ENCODE data around the gene VAT1L. TPM values are rescaled to one million over a fixed set of nuclear protein-coding genes. Genes with fewer than 3 reads are reported as not detected.

The VAT1L gene
- total and polyA plus RNA-seq, 2 experiments from 2014 or later: 6.2 TPM

DNA sequence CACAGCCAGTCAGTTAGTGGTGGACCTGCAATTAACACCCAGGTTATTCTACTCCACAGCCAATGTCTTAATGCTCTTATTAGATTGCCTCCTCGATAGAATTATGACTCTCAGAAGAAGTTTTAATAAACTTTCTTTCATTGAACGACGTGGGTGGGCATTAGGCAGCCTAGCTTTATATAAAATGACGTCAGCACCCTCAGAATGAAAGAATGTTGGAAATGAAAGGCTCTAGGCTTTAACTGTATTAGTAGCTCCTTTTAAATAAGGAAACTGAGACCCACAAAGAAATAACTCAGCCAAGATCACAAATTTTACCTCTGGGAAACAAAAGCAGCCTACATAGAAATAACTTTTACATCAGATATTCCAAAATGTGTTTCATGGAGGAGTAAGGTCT, 142.7 kb downstream of the VAT1L start:
- H3K27ac ChIP-seq: no peak overlapping the region
- no peak overlapping the region for H2AFZ ChIP-seq
- DNase-seq: no peak
- H3F3A ChIP-seq (ENCODE audit: insufficient read depth): no peaks in the 10 kb centered on the region
- H3K79me2 ChIP-seq (ENCODE audit: insufficient read depth): no peaks in the 10 kb centered on the region
- in situ Hi-C loops (cut with MboI): no loop called here
- no peak overlapping the region for H3K9ac ChIP-seq
- TF ChIP-seq EZH2 (IDR thresholded peaks at IDR 0.05; ENCODE audit: insufficient read depth, poor library complexity, severe bottlenecking): no peak
- TF ChIP-seq EZH2phosphoT487 (IDR thresholded peaks at IDR 0.05; ENCODE audit: insufficient read depth, low read depth): no peak
- H3K9me2 ChIP-seq (ENCODE audit: insufficient read depth): no peaks in the 10 kb centered on the region
- H3K9me3 ChIP-seq (ENCODE audit: low read depth): no peaks in the 10 kb centered on the region
- no peaks in the 10 kb centered on the region for H3K4me1 ChIP-seq (ENCODE audit: insufficient read depth)
- 41 to 45% methylated on average over 4 of the region's 4 CpGs for WGBS, 2 experiments (ENCODE audit: low coverage in 1 of 2, low lambda C conversion rate in 2 of 2, missing lambda C conversion rate in 2 of 2)
- H3K27me3 ChIP-seq (replicated peaks; ENCODE audit: insufficient read depth): no peaks in the 10 kb centered on the region
- H3K4me3 ChIP-seq: no peak overlapping the region
- no peaks in the 10 kb centered on the region for H4K20me1 ChIP-seq (ENCODE audit: insufficient read depth)
- no peaks in the 10 kb centered on the region for H3K36me3 ChIP-seq (ENCODE audit: low read depth)
- no peak overlapping the region for H3K4me2 ChIP-seq (ENCODE audit: unreplicated experiment)

DNA sequence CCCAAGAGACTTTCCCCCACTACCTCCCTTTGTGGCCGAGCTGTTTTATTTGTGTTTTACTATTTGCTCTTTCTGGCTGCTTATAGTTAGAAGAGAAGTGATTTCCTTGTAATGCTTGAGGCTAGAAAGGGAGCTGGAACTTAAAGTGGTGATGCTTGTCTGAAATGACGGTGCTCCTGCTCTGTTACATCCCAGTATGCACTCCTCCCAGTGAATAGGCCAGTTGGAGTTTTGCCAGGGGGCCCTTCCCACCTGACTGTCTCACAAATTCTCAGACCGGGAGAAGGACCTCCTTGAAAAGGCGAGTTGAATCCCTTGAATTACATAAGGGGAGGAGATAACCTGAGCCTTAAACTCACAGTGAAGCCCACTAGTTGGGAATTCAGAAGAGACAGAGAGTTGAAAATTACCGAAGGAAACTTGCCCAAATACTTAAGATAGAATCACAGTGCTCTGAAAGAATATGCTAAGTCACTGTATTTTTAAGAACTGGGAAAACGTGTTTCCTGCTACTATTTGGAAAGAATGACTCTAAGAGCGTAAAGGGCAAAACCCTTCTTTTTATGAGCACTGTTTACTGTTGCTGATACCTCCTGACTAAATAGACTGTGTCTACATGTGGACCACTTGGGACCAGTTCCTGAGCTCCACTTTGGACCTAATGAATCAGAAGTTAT, 149.2 kb downstream of the VAT1L start:
- Histone ChIP-seq H4K20me1 (ENCODE audit: insufficient read depth) (no peaks in the 10 kb centered on the region), H3K27ac (no peak overlapping the region), H3K4me2 (ENCODE audit: unreplicated experiment) (no peak overlapping the region), H3K36me3 (ENCODE audit: low read depth) (no peaks in the 10 kb centered on the region), H3K9ac (no peak overlapping the region), H3K79me2 (ENCODE audit: insufficient read depth) (no peaks in the 10 kb centered on the region), H3K4me3 (no peak overlapping the region), H3K4me1 (ENCODE audit: insufficient read depth) (no peaks in the 10 kb centered on the region), H2AFZ (no peak overlapping the region), H3K9me2 (ENCODE audit: insufficient read depth) (no peaks in the 10 kb centered on the region), H3K27me3 (replicated peaks; ENCODE audit: insufficient read depth) (no peaks in the 10 kb centered on the region), H3F3A (ENCODE audit: insufficient read depth) (no peaks in the 10 kb centered on the region), H3K9me3 (ENCODE audit: low read depth) (no peaks in the 10 kb centered on the region)
- in situ Hi-C loops (cut with MboI): no loop called here
- DNase-seq: no peak
- TF ChIP-seq EZH2 (IDR thresholded peaks at IDR 0.05; ENCODE audit: insufficient read depth, poor library complexity, severe bottlenecking) (no peak), EZH2phosphoT487 (IDR thresholded peaks at IDR 0.05; ENCODE audit: insufficient read depth, low read depth) (no peak)
- 64 to 66% methylated on average over 7 of the region's 7 CpGs for WGBS, 2 experiments (ENCODE audit: low coverage in 1 of 2, low lambda C conversion rate in 2 of 2, missing lambda C conversion rate in 2 of 2)

GRCh38 chr16:77938913-77939312, 150.5 kb downstream of the VAT1L start:
- Histone ChIP-seq H3K4me3 (no peak overlapping the region), H3K36me3 (ENCODE audit: low read depth) (no peaks in the 10 kb centered on the region), H3K27me3 (replicated peaks; ENCODE audit: insufficient read depth) (no peaks in the 10 kb centered on the region), H3K79me2 (ENCODE audit: insufficient read depth) (no peaks in the 10 kb centered on the region), H3K27ac (no peak overlapping the region), H3K9me3 (ENCODE audit: low read depth) (no peaks in the 10 kb centered on the region), H4K20me1 (ENCODE audit: insufficient read depth) (no peaks in the 10 kb centered on the region), H3K4me2 (ENCODE audit: unreplicated experiment) (no peak overlapping the region), H3K4me1 (ENCODE audit: insufficient read depth) (no peaks in the 10 kb centered on the region), H3K9me2 (ENCODE audit: insufficient read depth) (no peaks in the 10 kb centered on the region), H3K9ac (no peak overlapping the region), H3F3A (ENCODE audit: insufficient read depth) (no peaks in the 10 kb centered on the region), H2AFZ (no peak overlapping the region)
- TF ChIP-seq EZH2 (IDR thresholded peaks at IDR 0.05; ENCODE audit: insufficient read depth, poor library complexity, severe bottlenecking) (no peak), EZH2phosphoT487 (IDR thresholded peaks at IDR 0.05; ENCODE audit: insufficient read depth, low read depth) (no peak)
- WGBS, 2 experiments (ENCODE audit: low coverage in 1 of 2, low lambda C conversion rate in 2 of 2, missing lambda C conversion rate in 2 of 2): 50 to 55% methylated on average over 5 of the region's 5 CpGs
- DNase-seq: no peak
- in situ Hi-C loops (cut with MboI): no loop called here

DNA sequence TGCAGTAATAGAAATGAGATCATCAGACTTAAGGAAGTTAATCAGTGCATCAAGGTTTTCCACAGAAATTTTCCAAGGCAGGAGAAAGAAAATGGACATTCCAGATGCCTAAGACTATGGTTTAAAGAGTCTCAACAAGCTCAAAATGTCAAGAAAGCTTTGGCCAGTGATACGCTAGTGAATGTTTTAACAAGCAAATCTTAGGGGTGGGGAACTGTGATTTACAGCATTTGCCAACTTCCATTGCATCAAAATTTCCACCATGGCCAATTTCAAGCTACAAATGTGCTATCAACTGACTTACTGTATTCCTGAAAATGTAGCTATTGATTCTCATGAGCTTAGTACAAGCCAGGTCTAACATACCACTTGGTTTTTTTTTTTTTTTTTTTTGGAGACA, 151.6 kb downstream of the VAT1L start:
- Histone ChIP-seq H3K27ac (no peak overlapping the region), H3K9ac (no peak overlapping the region), H3K79me2 (ENCODE audit: insufficient read depth) (no peaks in the 10 kb centered on the region), H4K20me1 (ENCODE audit: insufficient read depth) (no peaks in the 10 kb centered on the region), H3K9me2 (ENCODE audit: insufficient read depth) (no peaks in the 10 kb centered on the region), H3F3A (ENCODE audit: insufficient read depth) (0 out of 2 replicates have a peak, but pooled peaks cover 3% of the 10 kb centered on the region), H3K9me3 (ENCODE audit: low read depth) (no peaks in the 10 kb centered on the region), H3K36me3 (ENCODE audit: low read depth) (no peaks in the 10 kb centered on the region), H2AFZ (no peak overlapping the region), H3K27me3 (replicated peaks; ENCODE audit: insufficient read depth) (no peaks in the 10 kb centered on the region), H3K4me2 (ENCODE audit: unreplicated experiment) (no peak overlapping the region), H3K4me3 (no peak overlapping the region), H3K4me1 (ENCODE audit: insufficient read depth) (no peaks in the 10 kb centered on the region)
- in situ Hi-C loops (cut with MboI): no loop called here
- TF ChIP-seq EZH2phosphoT487 (IDR thresholded peaks at IDR 0.05; ENCODE audit: insufficient read depth, low read depth) (no peak), EZH2 (IDR thresholded peaks at IDR 0.05; ENCODE audit: insufficient read depth, poor library complexity, severe bottlenecking) (no peak)
- no peak for DNase-seq
- 48 to 55% methylated on average over 1 of the region's 1 CpG for WGBS, 2 experiments (ENCODE audit: low coverage in 1 of 2, low lambda C conversion rate in 2 of 2, missing lambda C conversion rate in 2 of 2)
